ENCODE measurements around the gene SLC26A11. TPM values are rescaled to one million over a fixed set of nuclear protein-coding genes. Genes with fewer than 3 reads are reported as not detected.

SLC26A11 gene
- total RNA-seq, 4 donors from 2014 or later, result 13.2 to 24.7 (median 17.0) TPM

GRCh38 chr17:80281516-80281915, 61.3 kb downstream of the SLC26A11 start:
- Histone ChIP-seq H3K9me3 (no peaks in the 10 kb centered on the region), H3K4me1 (peaks cover 0 to 3% (median 1%) of the 10 kb centered on the region in 4 donors), H3K4me3 (no peak overlapping the region), H3K36me3 (peaks cover 0 to 13% (median 0%) of the 10 kb centered on the region in 4 donors), H3K27me3 (no peaks in the 10 kb centered on the region), H3K27ac (no peak overlapping the region)
- TF ChIP-seq, protein P1, sequence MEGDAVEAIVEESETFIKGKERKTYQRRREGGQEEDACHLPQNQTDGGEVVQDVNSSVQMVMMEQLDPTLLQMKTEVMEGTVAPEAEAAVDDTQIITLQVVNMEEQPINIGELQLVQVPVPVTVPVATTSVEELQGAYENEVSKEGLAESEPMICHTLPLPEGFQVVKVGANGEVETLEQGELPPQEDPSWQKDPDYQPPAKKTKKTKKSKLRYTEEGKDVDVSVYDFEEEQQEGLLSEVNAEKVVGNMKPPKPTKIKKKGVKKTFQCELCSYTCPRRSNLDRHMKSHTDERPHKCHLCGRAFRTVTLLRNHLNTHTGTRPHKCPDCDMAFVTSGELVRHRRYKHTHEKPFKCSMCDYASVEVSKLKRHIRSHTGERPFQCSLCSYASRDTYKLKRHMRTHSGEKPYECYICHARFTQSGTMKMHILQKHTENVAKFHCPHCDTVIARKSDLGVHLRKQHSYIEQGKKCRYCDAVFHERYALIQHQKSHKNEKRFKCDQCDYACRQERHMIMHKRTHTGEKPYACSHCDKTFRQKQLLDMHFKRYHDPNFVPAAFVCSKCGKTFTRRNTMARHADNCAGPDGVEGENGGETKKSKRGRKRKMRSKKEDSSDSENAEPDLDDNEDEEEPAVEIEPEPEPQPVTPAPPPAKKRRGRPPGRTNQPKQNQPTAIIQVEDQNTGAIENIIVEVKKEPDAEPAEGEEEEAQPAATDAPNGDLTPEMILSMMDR (IDR thresholded peaks at IDR 0.05), result no peak
- no peak for TF ChIP-seq POLR2AphosphoS5 (IDR thresholded peaks at IDR 0.05)
- TF ChIP-seq EP300 (IDR thresholded peaks at IDR 0.05; ENCODE audit: low read depth), result no peak
- 88 to 98% methylated on average over 7 to 10 of the region's 10 CpGs for WGBS, 2 donors (ENCODE audit: low coverage in 1 of 2)
- in situ Hi-C loops (cut with MboI; ENCODE audit: low pct_ligation_motif_present in 1 of 4, low pct_unique_long_range_greater_than_20kb in 1 of 4, low sequenced_read_pairs in 3 of 4), result no loop called here
- intact Hi-C loops (cut with DNase I; ENCODE audit: low total_unique reads), result no loop called here
- no peak for DNase-seq

- TF ChIP-seq POLR2A (IDR thresholded peaks at IDR 0.05) (no peak), POLR2AphosphoS5 (IDR thresholded peaks at IDR 0.05) (no peak), EP300 (IDR thresholded peaks at IDR 0.05; ENCODE audit: low read depth) (no peak)
- TF ChIP-seq, protein P1 (IDR thresholded peaks at IDR 0.05), result no peak
- Histone ChIP-seq H3K36me3 (peaks cover 0 to 7% (median 3%) of the 10 kb centered on the region in 4 donors), H3K4me3 (no peak overlapping the region), H3K4me1 (peaks cover 0 to 3% (median 0%) of the 10 kb centered on the region in 4 donors), H3K27me3 (no peaks in the 10 kb centered on the region), H3K27ac (no peak overlapping the region), H3K9me3 (no peaks in the 10 kb centered on the region)
- WGBS, 2 donors (ENCODE audit: low coverage in 1 of 2), result 84 to 94% methylated on average over 5 to 19 of the region's 19 CpGs
- no peak for DNase-seq
- in situ Hi-C loops (cut with MboI; ENCODE audit: low pct_ligation_motif_present in 1 of 4, low pct_unique_long_range_greater_than_20kb in 1 of 4, low sequenced_read_pairs in 3 of 4), result no loop called here
- intact Hi-C loops (cut with DNase I; ENCODE audit: low total_unique reads), result no loop called here
Measured at GRCh38 chr17:80283116-80283852, 63.1 kb downstream of the SLC26A11 start.

DNA sequence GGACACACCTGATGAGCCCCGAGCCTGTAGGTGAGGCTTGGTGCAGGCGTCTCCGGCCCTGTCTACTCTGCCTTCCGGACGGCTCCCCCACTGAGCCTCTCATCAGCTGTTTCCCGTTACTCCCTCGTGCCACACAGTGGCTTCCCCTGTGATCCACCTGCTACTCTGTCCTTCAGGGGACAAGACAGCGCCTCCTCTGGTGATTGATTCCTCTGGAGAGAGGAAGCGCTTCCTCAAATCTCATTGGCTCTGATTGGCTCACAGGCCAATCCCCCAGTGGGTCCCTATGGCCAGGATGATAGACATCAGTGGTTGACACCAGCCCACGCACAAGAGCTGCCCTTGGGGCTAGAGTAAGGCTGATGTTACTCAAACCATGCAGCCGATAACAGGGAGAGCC, 64.4 kb downstream of the SLC26A11 start:
- Histone ChIP-seq H3K4me3 (no peak overlapping the region), H3K4me1 (peaks cover 0 to 2% (median 0%) of the 10 kb centered on the region in 4 donors), H3K27ac (no peak overlapping the region), H3K36me3 (peaks cover 0 to 20% (median 8%) of the 10 kb centered on the region in 4 donors), H3K27me3 (no peaks in the 10 kb centered on the region), H3K9me3 (no peaks in the 10 kb centered on the region)
- in situ Hi-C loops (cut with MboI; ENCODE audit: low pct_ligation_motif_present in 1 of 4, low pct_unique_long_range_greater_than_20kb in 1 of 4, low sequenced_read_pairs in 3 of 4), result no loop called here
- intact Hi-C loops (cut with DNase I; ENCODE audit: low total_unique reads), result no loop called here
- DNase-seq, result no peak
- 84 to 90% methylated on average over 7 to 11 of the region's 11 CpGs for WGBS, 2 donors (ENCODE audit: low coverage in 1 of 2)
- no peak for TF ChIP-seq POLR2A (IDR thresholded peaks at IDR 0.05)
- no peak for TF ChIP-seq POLR2AphosphoS5 (IDR thresholded peaks at IDR 0.05)
- no peak for TF ChIP-seq EP300 (IDR thresholded peaks at IDR 0.05; ENCODE audit: low read depth)
- TF ChIP-seq, protein P1 (IDR thresholded peaks at IDR 0.05), result no peak

GRCh38 chr17:80285237-80285920, 65.2 kb downstream of the SLC26A11 start:
- intact Hi-C loops (cut with DNase I; ENCODE audit: low total_unique reads), result no loop called here
- in situ Hi-C loops (cut with MboI; ENCODE audit: low pct_ligation_motif_present in 1 of 4, low pct_unique_long_range_greater_than_20kb in 1 of 4, low sequenced_read_pairs in 3 of 4), result no loop called here
- Histone ChIP-seq H3K4me1 (no peaks in the 10 kb centered on the region), H3K4me3 (no peak overlapping the region), H3K9me3 (no peaks in the 10 kb centered on the region), H3K36me3 (peaks cover 0 to 26% (median 11%) of the 10 kb centered on the region in 4 donors), H3K27me3 (no peaks in the 10 kb centered on the region), H3K27ac (no peak overlapping the region)
- DNase-seq, result no peak
- TF ChIP-seq POLR2AphosphoS5 (IDR thresholded peaks at IDR 0.05) (no peak), EP300 (IDR thresholded peaks at IDR 0.05; ENCODE audit: low read depth) (no peak), POLR2A (IDR thresholded peaks at IDR 0.05) (no peak)
- TF ChIP-seq, protein P1 (IDR thresholded peaks at IDR 0.05), result no peak
- 93 to 100% methylated on average over 5 to 18 of the region's 19 CpGs for WGBS, 2 donors (ENCODE audit: low coverage in 1 of 2)

All from transverse colon (tissue), 4 donors.